Measurements from ENCODE around the gene UBR7.

Gene UBR7

DNA sequence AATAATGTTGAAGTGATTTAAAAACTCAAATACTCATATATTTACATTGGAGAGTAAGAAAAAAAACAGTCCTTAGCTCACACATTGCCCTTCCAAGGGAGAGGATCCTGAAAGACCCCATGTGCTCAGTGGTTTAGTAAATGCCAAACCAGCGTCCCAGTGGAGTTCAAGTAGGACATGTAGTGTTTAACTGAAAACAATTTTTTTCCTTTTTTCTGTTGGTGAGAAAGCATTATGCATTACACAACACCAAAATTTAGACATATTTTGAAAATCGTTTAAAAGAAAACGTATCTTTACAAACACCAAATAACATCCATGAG lies 33.6 kb downstream of the UBR7 start:
- Histone ChIP-seq H3K4me1 (ENCODE audit: insufficient read depth, low read length) (no peaks in the 10 kb centered on the region), H4K20me1 (ENCODE audit: insufficient read depth, low read length) (no peaks in the 10 kb centered on the region), H2AFZ (ENCODE audit: low read depth, low read length) (no peak overlapping the region), H3K36me3 (ENCODE audit: insufficient read depth, low read length) (peaks cover 46% of the 10 kb centered on the region), H3K27ac (ENCODE audit: low read length) (no peak overlapping the region), H3K9ac (ENCODE audit: low read depth, low read length) (no peak overlapping the region), H3K4me3 (ENCODE audit: low read depth in 1 of 2, low read length in 2 of 2) (no peak overlapping the region), H3K9me3 (ENCODE audit: insufficient read depth, low read length, severe bottlenecking) (no peaks in the 10 kb centered on the region), H3K4me2 (ENCODE audit: insufficient read depth, low read length) (no peak overlapping the region), H3K79me2 (ENCODE audit: insufficient read depth, low read length) (no peaks in the 10 kb centered on the region), H3K27me3 (ENCODE audit: insufficient read depth, low read length, poor library complexity) (no peaks in the 10 kb centered on the region)
- no peak for TF ChIP-seq EZH2 (IDR thresholded peaks at IDR 0.05; ENCODE audit: borderline replicate concordance, low read depth, low read length, severe bottlenecking)
- TF ChIP-seq, protein P1, sequence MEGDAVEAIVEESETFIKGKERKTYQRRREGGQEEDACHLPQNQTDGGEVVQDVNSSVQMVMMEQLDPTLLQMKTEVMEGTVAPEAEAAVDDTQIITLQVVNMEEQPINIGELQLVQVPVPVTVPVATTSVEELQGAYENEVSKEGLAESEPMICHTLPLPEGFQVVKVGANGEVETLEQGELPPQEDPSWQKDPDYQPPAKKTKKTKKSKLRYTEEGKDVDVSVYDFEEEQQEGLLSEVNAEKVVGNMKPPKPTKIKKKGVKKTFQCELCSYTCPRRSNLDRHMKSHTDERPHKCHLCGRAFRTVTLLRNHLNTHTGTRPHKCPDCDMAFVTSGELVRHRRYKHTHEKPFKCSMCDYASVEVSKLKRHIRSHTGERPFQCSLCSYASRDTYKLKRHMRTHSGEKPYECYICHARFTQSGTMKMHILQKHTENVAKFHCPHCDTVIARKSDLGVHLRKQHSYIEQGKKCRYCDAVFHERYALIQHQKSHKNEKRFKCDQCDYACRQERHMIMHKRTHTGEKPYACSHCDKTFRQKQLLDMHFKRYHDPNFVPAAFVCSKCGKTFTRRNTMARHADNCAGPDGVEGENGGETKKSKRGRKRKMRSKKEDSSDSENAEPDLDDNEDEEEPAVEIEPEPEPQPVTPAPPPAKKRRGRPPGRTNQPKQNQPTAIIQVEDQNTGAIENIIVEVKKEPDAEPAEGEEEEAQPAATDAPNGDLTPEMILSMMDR (IDR thresholded peaks at IDR 0.05; ENCODE audit: borderline replicate concordance, extremely low read depth, low read length, poor library complexity, severe bottlenecking) = no peak
- DNase-seq (no peak), ATAC-seq (ENCODE audit: insufficient read depth, low read depth) (no peak)

DNA sequence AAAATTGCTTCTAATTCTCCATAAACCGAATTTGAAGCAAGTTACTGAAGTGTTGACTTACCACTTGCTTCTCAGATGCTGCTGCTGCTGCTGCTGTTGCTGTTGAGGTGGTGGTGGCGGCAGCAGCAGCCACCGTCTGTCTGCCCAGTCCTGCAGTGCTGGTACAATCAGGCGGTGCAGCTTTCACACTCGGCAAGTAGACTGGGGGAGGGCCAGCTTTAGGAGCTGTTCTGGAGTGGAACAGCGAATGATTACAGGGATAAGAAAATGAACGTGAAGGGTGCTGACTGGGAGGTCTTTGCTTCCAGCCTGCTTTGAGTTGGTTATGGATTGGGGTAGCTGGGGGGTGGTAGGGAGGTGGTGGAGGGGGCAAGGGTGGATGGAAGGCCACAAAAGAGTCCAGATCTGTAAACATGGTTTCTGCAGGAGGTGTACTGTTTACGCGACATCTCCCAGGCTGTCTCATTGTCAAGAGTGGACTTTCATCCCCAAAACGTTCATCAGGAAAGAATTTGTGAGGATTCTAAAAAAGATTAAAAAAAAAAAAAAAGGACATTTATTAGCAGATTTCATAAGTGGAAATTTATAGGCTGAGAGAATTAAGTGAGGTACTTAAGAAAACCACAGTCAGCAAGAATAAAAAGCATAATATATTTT lies 38.8 kb downstream of the UBR7 start:
- DNase-seq = no peak
- no peaks in the 10 kb centered on the region for H3K4me1 ChIP-seq (ENCODE audit: insufficient read depth, low read length)
- no peaks in the 10 kb centered on the region for H3K79me2 ChIP-seq (ENCODE audit: insufficient read depth, low read length)
- no peak for TF ChIP-seq EZH2 (IDR thresholded peaks at IDR 0.05; ENCODE audit: borderline replicate concordance, low read depth, low read length, severe bottlenecking)
- TF ChIP-seq, protein P1 (IDR thresholded peaks at IDR 0.05; ENCODE audit: borderline replicate concordance, extremely low read depth, low read length, poor library complexity, severe bottlenecking) = no peak
- H3K4me2 ChIP-seq (ENCODE audit: insufficient read depth, low read length) = no peak overlapping the region
- no peaks in the 10 kb centered on the region for H3K9me3 ChIP-seq (ENCODE audit: insufficient read depth, low read length, severe bottlenecking)
- no peak overlapping the region for H3K4me3 ChIP-seq (ENCODE audit: low read depth in 1 of 2, low read length in 2 of 2)
- H3K36me3 ChIP-seq (ENCODE audit: insufficient read depth, low read length) = peaks cover 57% of the 10 kb centered on the region
- H3K27me3 ChIP-seq (ENCODE audit: insufficient read depth, low read length, poor library complexity) = no peaks in the 10 kb centered on the region
- H4K20me1 ChIP-seq (ENCODE audit: insufficient read depth, low read length) = no peaks in the 10 kb centered on the region
- no peak overlapping the region for H2AFZ ChIP-seq (ENCODE audit: low read depth, low read length)
- no peak overlapping the region for H3K9ac ChIP-seq (ENCODE audit: low read depth, low read length)
- no peak for ATAC-seq (ENCODE audit: insufficient read depth, low read depth)
- H3K27ac ChIP-seq (ENCODE audit: low read length) = no peak overlapping the region

- peaks cover 56% of the 10 kb centered on the region for H3K36me3 ChIP-seq (ENCODE audit: insufficient read depth, low read length)
- H3K27ac ChIP-seq (ENCODE audit: low read length) = no peak overlapping the region
- H4K20me1 ChIP-seq (ENCODE audit: insufficient read depth, low read length) = no peaks in the 10 kb centered on the region
- TF ChIP-seq, protein P1 (IDR thresholded peaks at IDR 0.05; ENCODE audit: borderline replicate concordance, extremely low read depth, low read length, poor library complexity, severe bottlenecking) = no peak
- TF ChIP-seq EZH2 (IDR thresholded peaks at IDR 0.05; ENCODE audit: borderline replicate concordance, low read depth, low read length, severe bottlenecking) = no peak
- no peak overlapping the region for H3K4me2 ChIP-seq (ENCODE audit: insufficient read depth, low read length)
- DNase-seq = no peak
- H3K79me2 ChIP-seq (ENCODE audit: insufficient read depth, low read length) = no peaks in the 10 kb centered on the region
- H3K9ac ChIP-seq (ENCODE audit: low read depth, low read length) = no peak overlapping the region
- H3K9me3 ChIP-seq (ENCODE audit: insufficient read depth, low read length, severe bottlenecking) = no peaks in the 10 kb centered on the region
- no peaks in the 10 kb centered on the region for H3K27me3 ChIP-seq (ENCODE audit: insufficient read depth, low read length, poor library complexity)
- no peak for ATAC-seq (ENCODE audit: insufficient read depth, low read depth)
- H2AFZ ChIP-seq (ENCODE audit: low read depth, low read length) = no peak overlapping the region
- no peak overlapping the region for H3K4me3 ChIP-seq (ENCODE audit: low read depth in 1 of 2, low read length in 2 of 2)
- no peaks in the 10 kb centered on the region for H3K4me1 ChIP-seq (ENCODE audit: insufficient read depth, low read length)
These were observed 39.5 kb downstream of the UBR7 start for GRCh38 chr14:93246534-93246933.

Measured in DND-41 (cell line).